A549 (cell line): ENCODE data around the gene ZGPAT. TPM values are rescaled to one million over a fixed set of nuclear protein-coding genes. Genes with fewer than 3 reads are reported as not detected.
A peak's percentile ranks its signal among the peaks of the same experiment; 100 is the strongest.

Experiments used
- ATAC-seq, 2 experiments: fragments of 200-7000 bp in 1 of 2; fragments of >200 bp in 1 of 2; cut with Nextera tagmentation in 1 of 2; cut with Tn5 transposase in 1 of 2; 3 replicates each; pipeline versions ENCODE4 v1.8.0 to v1.9.1; 2018 to 2020; ENCODE audit warnings: mild to moderate bottlenecking in 1 of 2, moderate library complexity in 1 of 2
- CTCF ChIA-PET: fragments of 300-600 bp; sonication (Branson Sonifier 250); formaldehyde crosslinking; extraction: SDS; loops from one replicate; lab custom pipeline; 2021; ENCODE audit warnings: antibody characterized with exemption, inconsistent platforms; lab: Yijun Ruan, JAX
- POLR2A ChIA-PET: fragments of 350-600 bp; formaldehyde crosslinking; extraction: SDS; loops from one replicate; lab custom pipeline; 2021; ENCODE audit warnings: antibody characterized with exemption, inconsistent platforms; lab: Yijun Ruan, JAX
- DNase-seq, 2 experiments: peaks; one replicate each; pipeline versions ENCODE4 v3.0.0 to v3.0.0-alpha.2; 2011 to 2016; ENCODE audit warnings: low read depth in 1 of 2, low spot score in 1 of 2
- FAIRE-seq: peaks from 2 replicates; lab custom pipeline; 2011; peaks lifted over from hg19 to GRCh38; lab: Jason Lieb, UNC
- H3K27ac ChIP-seq, 2 experiments: fragments of >200 bp; sonication (Bioruptor Twin); formaldehyde crosslinking; 3 replicates each; pipeline ENCODE4 v1.5.1; 2016 to 2017
- H3K4me1 ChIP-seq: fragments of >200 bp; sonication (Bioruptor Twin); formaldehyde crosslinking; 3 replicates; pipeline ENCODE4 v1.6.1; 2016
- H3K4me2 ChIP-seq: fragments of >200 bp; sonication (Bioruptor Twin); formaldehyde crosslinking; 3 replicates; pipeline ENCODE4 v1.6.1; 2016
- H3K4me3 ChIP-seq: fragments of >200 bp; sonication (Bioruptor Twin); formaldehyde crosslinking; 3 replicates; pipeline ENCODE4 v1.5.1; 2016
- H3K9me3 ChIP-seq: fragments of >200 bp; sonication (Bioruptor Twin); formaldehyde crosslinking; 3 replicates; pipeline ENCODE4 v1.6.1; 2016
- ATOH8 ChIP-seq: fragments of 250-450 bp; sonication (Bioruptor Pico); IDR thresholded peaks from 2 replicates; pipeline ENCODE4 v1.5.0; 2020; ENCODE audit warnings: low read depth, mild to moderate bottlenecking, moderate library complexity
- CBX2 ChIP-seq: fragments of 200-600 bp; sonication (generic); IDR thresholded peaks from 2 replicates; pipeline ENCODE4 v1.6.1; 2016; ENCODE audit warnings: low read depth, mild to moderate bottlenecking, borderline replicate concordance
- CBX8 ChIP-seq: fragments of 200-600 bp; sonication (generic); IDR thresholded peaks from 2 replicates; pipeline ENCODE4 v1.6.1; 2016
- CEBPB ChIP-seq, 2 experiments: fragments of >200 bp in 1 of 2; sonication (Bioruptor Twin) in 1 of 2; formaldehyde crosslinking in 1 of 2; IDR thresholded peaks; 2 replicates each; pipeline ENCODE4 v1.6.1; 2012 to 2016
- CTCF ChIP-seq: fragments of >200 bp; sonication (Bioruptor Twin); formaldehyde crosslinking; IDR thresholded peaks from 3 replicates; pipeline ENCODE4 v1.5.1; 2016
- EHF ChIP-seq: fragments of 250-450 bp; sonication (Bioruptor Pico); IDR thresholded peaks from 2 replicates; pipeline ENCODE4 v1.5.0; 2020; ENCODE audit warnings: mild to moderate bottlenecking
- EHMT2 ChIP-seq: fragments of 200-600 bp; sonication (generic); IDR thresholded peaks from 2 replicates; pipeline ENCODE4 v1.6.1; 2016; ENCODE audit warnings: antibody characterized with exemption, low read depth, mild to moderate bottlenecking, moderate library complexity
- EP300 ChIP-seq, 2 experiments: fragments of >200 bp; sonication (Bioruptor Twin); formaldehyde crosslinking; IDR thresholded peaks; 2 replicates in 1 of 2; 3 replicates in 1 of 2; pipeline ENCODE4 v1.6.1; 2016 to 2017
- HOXA7 ChIP-seq: fragments of 250-450 bp; sonication (Bioruptor Pico); IDR thresholded peaks from 2 replicates; pipeline ENCODE4 v1.5.0; 2020; ENCODE audit warnings: mild to moderate bottlenecking, moderate library complexity
- JUN ChIP-seq, 2 experiments: fragments of >200 bp; sonication (Bioruptor Twin); formaldehyde crosslinking; IDR thresholded peaks; 2 replicates in 1 of 2; 3 replicates in 1 of 2; pipeline ENCODE4 v1.6.1; 2016 to 2017
- JUNB ChIP-seq: fragments of >200 bp; sonication (Bioruptor Twin); formaldehyde crosslinking; IDR thresholded peaks from 2 replicates; pipeline ENCODE4 v1.6.1; 2016
- KDM5A ChIP-seq: fragments of 200-600 bp; sonication (generic); IDR thresholded peaks from 2 replicates; pipeline ENCODE4 v1.6.1; 2016; ENCODE audit warnings: antibody characterized with exemption, mild to moderate bottlenecking
- MAZ ChIP-seq: fragments of 150-350 bp; IDR thresholded peaks from 2 replicates; pipeline ENCODE4 v1.6.1; 2014; ENCODE audit warnings: antibody characterized with exemption, low read depth, low read length, borderline replicate concordance
- MYC ChIP-seq: IDR thresholded peaks from 2 replicates; pipeline ENCODE4 v1.6.1; 2012; ENCODE audit warnings: mild to moderate bottlenecking, inconsistent platforms, low read length, improper control_type of control experiment, borderline replicate concordance
- NFE2L2 ChIP-seq: fragments of 150-350 bp; conservative IDR thresholded peaks from 2 replicates; pipeline ENCODE4 v1.6.1; 2014; ENCODE audit warnings: low read length
- PHF8 ChIP-seq: fragments of 200-600 bp; sonication (generic); IDR thresholded peaks from 2 replicates; pipeline ENCODE4 v1.6.1; 2016; ENCODE audit warnings: low read depth, mild to moderate bottlenecking, antibody characterized with exemption, moderate library complexity, borderline replicate concordance
- POLR2AphosphoS2 ChIP-seq: conservative IDR thresholded peaks from 2 replicates; pipeline ENCODE4 v1.6.1; 2012; ENCODE audit warnings: low read length, improper control_type of control experiment, inconsistent platforms
- RAD21 ChIP-seq, 2 experiments: fragments of >200 bp in 1 of 2; sonication (Bioruptor Twin) in 1 of 2; formaldehyde crosslinking in 1 of 2; IDR thresholded peaks in 1 of 2; conservative IDR thresholded peaks in 1 of 2; 2 replicates in 1 of 2; 3 replicates in 1 of 2; pipeline ENCODE4 v1.6.1; 2012 to 2018; ENCODE audit warnings: inconsistent platforms in 1 of 2
- RNF2 ChIP-seq: fragments of 200-600 bp; sonication (generic); IDR thresholded peaks from 2 replicates; pipeline ENCODE4 v1.6.1; 2016; ENCODE audit warnings: low read depth, mild to moderate bottlenecking, antibody characterized with exemption, moderate library complexity, borderline replicate concordance
- TFCP2L1 ChIP-seq: fragments of 250-450 bp; sonication (Bioruptor Pico); IDR thresholded peaks from 2 replicates; pipeline ENCODE4 v1.5.0; 2021; ENCODE audit warnings: mild to moderate bottlenecking
- TP53 ChIP-seq: fragments of 250-450 bp; sonication (Bioruptor Pico); IDR thresholded peaks from 2 replicates; pipeline ENCODE4 v1.5.0; 2021; ENCODE audit warnings: mild to moderate bottlenecking, moderate library complexity
- ZFP36 ChIP-seq: fragments of 450-650 bp; IDR thresholded peaks from 2 replicates; pipeline ENCODE4 v1.6.1; 2014; ENCODE audit warnings: borderline replicate concordance; ENCODE audit not compliant: partially characterized antibody
- ZSCAN20 ChIP-seq: fragments of 250-450 bp; sonication (Bioruptor Pico); IDR thresholded peaks from 2 replicates; pipeline ENCODE4 v1.8.0; 2022; ENCODE audit warnings: mild to moderate bottlenecking, moderate library complexity
- WGBS: methylation state at CpG from one replicate; pipeline ENCODE4 v1.1.6; 2017; ENCODE audit errors: missing lambda C conversion rate; 5-methylcytosine and 5-hydroxymethylcytosine counted together
- polyA plus RNA-seq, 4 experiments: library from polyadenylated mRNA; depleted of rRNA in 3 of 4; stranded (reverse); fragments of >200 nt; fragmentation: RNase III in 1 of 4; extraction: RNeasy Plus Mini Kit Qiagen cat#74134 plus additional on column Dnase treatment in 1 of 4; gene quantifications; 2 replicates in 3 of 4; 3 replicates in 1 of 4; pipeline ENCODE4 v1.2.3, GENCODE V29; 2011 to 2017
- TF ChIP-seq, protein P1 (sequence below): fragments of 450-650 bp; IDR thresholded peaks from 2 replicates; pipeline ENCODE4 v1.6.1; 2014; ENCODE audit warnings: antibody characterized with exemption
- TF ChIP-seq, protein P2 (sequence below): fragments of >200 bp; sonication (Bioruptor Twin); formaldehyde crosslinking; IDR thresholded peaks from 3 replicates; pipeline ENCODE4 v1.6.1; 2016

Gene ZGPAT
- polyA plus RNA-seq, 2 of the 4 experiments (the other 2 are of a cell fraction), result 9.5 to 23.9 TPM

GRCh38 chr20:63741354-63741675, 33.5 kb downstream of the ZGPAT start:
- no peaks in the 10 kb centered on the region for H3K9me3 ChIP-seq
- WGBS, result 10% methylated on average over 5 of the region's 6 CpGs
- TF ChIP-seq EHMT2, result no peak
- TF ChIP-seq CBX2, result no peak
- TF ChIP-seq ZFP36, result no peak
- TF ChIP-seq, protein P1, sequence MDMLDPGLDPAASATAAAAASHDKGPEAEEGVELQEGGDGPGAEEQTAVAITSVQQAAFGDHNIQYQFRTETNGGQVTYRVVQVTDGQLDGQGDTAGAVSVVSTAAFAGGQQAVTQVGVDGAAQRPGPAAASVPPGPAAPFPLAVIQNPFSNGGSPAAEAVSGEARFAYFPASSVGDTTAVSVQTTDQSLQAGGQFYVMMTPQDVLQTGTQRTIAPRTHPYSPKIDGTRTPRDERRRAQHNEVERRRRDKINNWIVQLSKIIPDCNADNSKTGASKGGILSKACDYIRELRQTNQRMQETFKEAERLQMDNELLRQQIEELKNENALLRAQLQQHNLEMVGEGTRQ, result 0 out of 2 replicates have a peak, but pooled peaks have one; percentile 1
- TF ChIP-seq MYC, result no peak
- TF ChIP-seq, protein P2, sequence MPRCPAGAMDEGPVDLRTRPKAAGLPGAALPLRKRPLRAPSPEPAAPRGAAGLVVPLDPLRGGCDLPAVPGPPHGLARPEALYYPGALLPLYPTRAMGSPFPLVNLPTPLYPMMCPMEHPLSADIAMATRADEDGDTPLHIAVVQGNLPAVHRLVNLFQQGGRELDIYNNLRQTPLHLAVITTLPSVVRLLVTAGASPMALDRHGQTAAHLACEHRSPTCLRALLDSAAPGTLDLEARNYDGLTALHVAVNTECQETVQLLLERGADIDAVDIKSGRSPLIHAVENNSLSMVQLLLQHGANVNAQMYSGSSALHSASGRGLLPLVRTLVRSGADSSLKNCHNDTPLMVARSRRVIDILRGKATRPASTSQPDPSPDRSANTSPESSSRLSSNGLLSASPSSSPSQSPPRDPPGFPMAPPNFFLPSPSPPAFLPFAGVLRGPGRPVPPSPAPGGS, result no peak
- TF ChIP-seq ATOH8 (CRISPR knock-in tag), result no peak
- no peak for TF ChIP-seq MAZ
- TF ChIP-seq, all 56 proteins: peak for 1
- no peak for DNase-seq
- ChIA-PET POLR2A (interaction anchor here (0.5 to 1.6 kb wide), 11 partner anchors 9 to 239 kb away, joined by 3 to 16 read pairs (median 5); partner anchors contain the start of genes ARFRP1, DNAJC5, PPDPF and TPD52L2), CTCF (interaction anchor here (0.7 to 2.2 kb wide), 10 partner anchors 10 to 233 kb away, joined by 3 to 12 read pairs (median 4); no protein-coding TSS in a partner anchor)
- peak in 1 of 2 experiments; percentile 9; a peak in 3 of 6 replicates for ATAC-seq
- FAIRE-seq, result no peak
- H3K4me2 ChIP-seq, result peak overlapping the region; percentile 98
- peak overlapping the region; percentile 93 to 96 for H3K27ac ChIP-seq
- H3K4me1 ChIP-seq, result peaks cover 17% of the 10 kb centered on the region
- peak overlapping the region; percentile 97 for H3K4me3 ChIP-seq

DNA sequence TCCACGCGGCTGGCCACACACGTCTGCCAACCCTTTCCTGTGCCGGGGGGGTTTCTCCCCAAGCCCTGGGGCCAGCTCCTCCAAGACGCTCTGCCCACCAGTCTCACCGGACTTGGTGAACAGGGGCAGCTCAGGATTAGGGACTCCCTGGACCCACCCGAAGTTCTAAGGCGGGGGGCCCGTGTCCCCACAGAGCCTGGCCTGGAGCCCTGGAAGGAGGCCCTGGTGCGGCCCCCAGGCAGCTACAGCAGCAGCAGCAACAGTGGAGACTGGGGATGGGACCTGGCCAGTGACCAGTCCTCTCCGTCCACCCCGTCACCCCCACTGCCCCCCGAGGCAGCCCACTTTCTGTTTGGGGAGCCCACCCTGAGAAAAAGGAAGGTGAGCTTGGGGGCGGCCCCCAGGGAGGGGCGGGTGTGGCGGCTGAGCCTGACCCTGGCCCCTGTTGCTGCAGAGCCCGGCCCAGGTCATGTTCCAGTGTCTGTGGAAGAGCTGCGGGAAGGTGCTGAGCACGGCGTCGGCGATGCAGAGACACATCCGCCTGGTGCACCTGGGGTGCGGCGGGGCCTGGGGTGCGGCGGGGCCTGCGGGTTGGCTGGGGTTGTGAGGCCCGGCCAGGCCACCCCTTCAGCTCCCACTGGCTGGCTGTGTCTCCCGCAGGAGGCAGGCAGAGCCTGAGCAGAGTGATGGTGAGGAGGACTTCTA, 34.0 kb downstream of the ZGPAT start:
- DNase-seq (no peak), FAIRE-seq (no peak), ATAC-seq (no peak)
- peak overlapping the region; percentile 98 for H3K4me2 ChIP-seq
- peaks cover 17% of the 10 kb centered on the region for H3K4me1 ChIP-seq
- 54% methylated on average over 8 of the region's 30 CpGs for WGBS
- no peaks in the 10 kb centered on the region for H3K9me3 ChIP-seq
- ChIA-PET POLR2A (interaction anchor here (0.5 to 1.6 kb wide), 10 partner anchors 8 to 239 kb away, joined by 3 to 16 read pairs (median 6); partner anchors contain the start of genes ARFRP1, DNAJC5, PPDPF and TPD52L2), CTCF (interaction anchor here (0.9 to 2.2 kb wide), 8 partner anchors 10 to 232 kb away, joined by 3 to 12 read pairs (median 4); no protein-coding TSS in a partner anchor)
- H3K4me3 ChIP-seq, result peak overlapping the region; percentile 97
- H3K27ac ChIP-seq, result peak overlapping the region; percentile 93 to 96
- TF ChIP-seq CBX8 (no peak), TP53 (CRISPR knock-in tag) (no peak), EHF (no peak), POLR2AphosphoS2 (no peak), RAD21 (conservative IDR thresholded peaks at IDR 0.05 in 1 of 2, IDR thresholded peaks at IDR 0.05 in 1 of 2) (no peak), MYC (no peak), CBX2 (no peak), TFCP2L1 (no peak), CEBPB (IDR thresholded peaks at IDR 0.05) (no peak), ZSCAN20 (CRISPR knock-in tag) (no peak), JUNB (no peak), JUN (IDR thresholded peaks at IDR 0.05) (no peak), NFE2L2 (no peak), PHF8 (no peak), HOXA7 (CRISPR knock-in tag) (no peak), RNF2 (no peak), CTCF (no peak), EP300 (IDR thresholded peaks at IDR 0.05) (no peak), KDM5A (no peak)
